GM13976 (cell line): ENCODE measurements around the gene PTPRCAP.
"Not testable (repeated sequence)": the region's sequence is repeated elsewhere in the genome, so short reads cannot be mapped to it uniquely, and the experiment has no call there.

Experiments used
- DNase-seq: peaks from one replicate; pipeline ENCODE4 v3.0.0; 2012; ENCODE audit warnings: low spot score
- CTCF ChIP-seq: IDR thresholded peaks from 2 replicates; pipeline ENCODE4 v1.5.1; 2012; ENCODE audit warnings: borderline replicate concordance, mild to moderate bottlenecking; ENCODE audit not compliant: insufficient read depth; ENCODE audit errors: extremely low read depth, missing control alignments, control extremely low read depth
- in situ Hi-C: fragments of 300-500 bp; cut with MboI; formaldehyde crosslinking; loops from one replicate; pipeline ENCODE4 v1.12.0; 2022; ENCODE audit warnings: low sequenced_read_pairs, mixed read lengths, inconsistent platforms; ENCODE audit not compliant: unreplicated experiment

Gene PTPRCAP

GRCh38 chr11:67482275-67482826 lies 44.9 kb upstream of the PTPRCAP start:
- TF ChIP-seq CTCF: no peak
- DNase-seq: no peak
- in situ Hi-C loops: no loop called here

GRCh38 chr11:67477344-67478050 lies 40.0 kb upstream of the PTPRCAP start:
- DNase-seq, in situ Hi-C loops: not testable (repeated sequence)

- DNase-seq, in situ Hi-C loops: not testable (repeated sequence)
These were observed 39.2 kb upstream of the PTPRCAP start for GRCh38 chr11:67476692-67477091.

GRCh38 chr11:67472882-67473281 lies 35.4 kb upstream of the PTPRCAP start:
- no peak for DNase-seq
- TF ChIP-seq CTCF: no peak
- in situ Hi-C loops: no loop called here

GRCh38 chr11:67470337-67471002 lies 33.0 kb upstream of the PTPRCAP start:
- no peak for DNase-seq
- in situ Hi-C loops: no loop called here
- no peak for TF ChIP-seq CTCF

GRCh38 chr11:67469508-67469811 lies 32.0 kb upstream of the PTPRCAP start:
- DNase-seq: no peak
- in situ Hi-C loops: no loop called here
- no peak for TF ChIP-seq CTCF

GRCh38 chr11:67468759-67469507 lies 31.5 kb upstream of the PTPRCAP start, which contains the start of gene TMEM134:
Gene TMEM134 (minus strand): TSS chr11:67469251. CDS start chr11:67469192, 59 bp downstream.
- peak; percentile 97 for DNase-seq
- peak; percentile 76 for TF ChIP-seq CTCF
- in situ Hi-C loops: no loop called here
